Colonic mucosa (tissue), 4 donors: Measurements from ENCODE around the gene SMAP2. TPM values are rescaled to one million over a fixed set of nuclear protein-coding genes. Genes with fewer than 3 reads are reported as not detected.

ENCODE experiments used
- DNase-seq: peaks from one replicate; pipeline ENCODE4 v3.0.0-alpha.2; 2020
- H3K27ac ChIP-seq: fragments of 200-600 bp; one replicate; pipeline ENCODE4 v1.8.0; 2021
- H3K27me3 ChIP-seq: fragments of 200-600 bp; one replicate; pipeline ENCODE4 v1.8.0; 2021
- H3K36me3 ChIP-seq: fragments of 200-600 bp; one replicate; pipeline ENCODE4 v1.8.0; 2021
- H3K4me1 ChIP-seq: fragments of 200-600 bp; one replicate; pipeline ENCODE4 v1.8.0; 2021; ENCODE audit warnings: mild to moderate bottlenecking
- H3K4me3 ChIP-seq: fragments of 200-600 bp; one replicate; pipeline ENCODE4 v1.8.0; 2021
- H3K9ac ChIP-seq, 2 donors: one replicate each; pipeline ENCODE4 v1.7.0; 2013; ENCODE audit warnings: control low read depth in 2 of 2, low read depth in 2 of 2, low read length in 2 of 2
- H3K9me3 ChIP-seq: fragments of 200-600 bp; one replicate; pipeline ENCODE4 v1.8.0; 2021
- intact Hi-C: fragments of 100-400 bp; cut with DNase I; formaldehyde crosslinking; loops from one replicate; pipeline ENCODE4 v1.14.1; 2022
- total RNA-seq, 2 donors: library from RNA; stranded (reverse); fragmentation: NEBNext Ultra II Directional in 1 of 2; extraction: Animal tissue kit (Norgen Biotek cat#: 25700) in 1 of 2; gene quantifications; one replicate each; pipeline ENCODE4 v1.2.1, GENCODE V29; 2021
- TF ChIP-seq, protein P1 (sequence below): fragments of 200-600 bp; IDR thresholded peaks from one replicate; pipeline ENCODE4 v1.8.0; 2022; ENCODE audit warnings: antibody characterized with exemption, mild to moderate bottlenecking
- donor health status: healthy.
- donor health status: DM: no; HTN: no; CAD: no.
- donor health status: DM: no; HTN: no; CAD: no.

SMAP2 gene
- total RNA-seq, 2 donors from 2014 or later, result 25.9 to 31.5 TPM

DNA sequence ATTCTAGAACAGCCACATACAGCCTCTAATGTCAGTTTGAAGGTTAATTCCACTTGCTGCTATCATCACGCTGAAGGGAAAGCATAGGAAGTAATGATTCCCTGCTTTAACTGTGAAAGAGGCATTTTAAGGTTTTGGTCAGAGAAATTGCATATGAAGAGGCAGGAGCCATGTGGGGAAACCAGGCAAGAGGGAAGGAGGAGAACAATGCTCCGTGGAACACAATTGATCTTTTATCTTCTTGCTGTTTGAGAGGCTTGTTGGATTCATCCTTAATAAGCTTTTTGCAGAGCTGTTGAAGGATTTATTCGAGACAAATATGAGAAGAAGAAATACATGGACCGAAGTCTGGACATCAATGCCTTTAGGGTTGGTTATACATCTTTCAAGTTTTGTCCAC is 35.9 kb downstream of the SMAP2 start:
- TF ChIP-seq, protein P1, sequence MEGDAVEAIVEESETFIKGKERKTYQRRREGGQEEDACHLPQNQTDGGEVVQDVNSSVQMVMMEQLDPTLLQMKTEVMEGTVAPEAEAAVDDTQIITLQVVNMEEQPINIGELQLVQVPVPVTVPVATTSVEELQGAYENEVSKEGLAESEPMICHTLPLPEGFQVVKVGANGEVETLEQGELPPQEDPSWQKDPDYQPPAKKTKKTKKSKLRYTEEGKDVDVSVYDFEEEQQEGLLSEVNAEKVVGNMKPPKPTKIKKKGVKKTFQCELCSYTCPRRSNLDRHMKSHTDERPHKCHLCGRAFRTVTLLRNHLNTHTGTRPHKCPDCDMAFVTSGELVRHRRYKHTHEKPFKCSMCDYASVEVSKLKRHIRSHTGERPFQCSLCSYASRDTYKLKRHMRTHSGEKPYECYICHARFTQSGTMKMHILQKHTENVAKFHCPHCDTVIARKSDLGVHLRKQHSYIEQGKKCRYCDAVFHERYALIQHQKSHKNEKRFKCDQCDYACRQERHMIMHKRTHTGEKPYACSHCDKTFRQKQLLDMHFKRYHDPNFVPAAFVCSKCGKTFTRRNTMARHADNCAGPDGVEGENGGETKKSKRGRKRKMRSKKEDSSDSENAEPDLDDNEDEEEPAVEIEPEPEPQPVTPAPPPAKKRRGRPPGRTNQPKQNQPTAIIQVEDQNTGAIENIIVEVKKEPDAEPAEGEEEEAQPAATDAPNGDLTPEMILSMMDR, result no peak
- H3K4me3 ChIP-seq, result no peak overlapping the region
- no peaks in the 10 kb centered on the region for H3K9me3 ChIP-seq
- no peak overlapping the region for H3K9ac ChIP-seq
- no peak for DNase-seq
- peaks cover 5% of the 10 kb centered on the region for H3K36me3 ChIP-seq
- intact Hi-C loops, result no loop called here
- H3K4me1 ChIP-seq, result no peaks in the 10 kb centered on the region
- no peaks in the 10 kb centered on the region for H3K27me3 ChIP-seq
- no peak overlapping the region for H3K27ac ChIP-seq

DNA sequence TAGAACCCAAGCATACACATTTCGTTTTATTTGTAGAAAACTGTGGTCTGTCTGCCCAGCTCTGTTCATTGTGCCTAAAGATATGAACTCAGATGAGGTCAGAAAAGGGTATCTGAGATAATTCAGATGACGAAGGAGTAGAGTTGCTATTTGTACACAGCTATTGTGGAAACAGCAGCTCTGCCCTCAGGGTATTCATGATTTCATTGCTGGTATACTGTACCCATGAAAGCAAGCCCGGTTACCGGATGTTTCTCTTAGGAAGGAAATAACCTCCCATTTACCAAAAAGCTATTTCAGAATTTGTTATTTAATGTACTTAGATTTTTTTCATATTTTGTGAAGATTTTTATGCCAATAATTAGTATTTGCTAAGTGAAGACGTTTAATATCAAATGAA is 37.8 kb downstream of the SMAP2 start:
- H3K4me3 ChIP-seq, result no peak overlapping the region
- TF ChIP-seq, protein P1, result no peak
- H3K9me3 ChIP-seq, result no peaks in the 10 kb centered on the region
- H3K4me1 ChIP-seq, result no peaks in the 10 kb centered on the region
- no peaks in the 10 kb centered on the region for H3K27me3 ChIP-seq
- peaks cover 5% of the 10 kb centered on the region for H3K36me3 ChIP-seq
- no peak overlapping the region for H3K27ac ChIP-seq
- DNase-seq, result no peak
- no peak overlapping the region for H3K9ac ChIP-seq
- intact Hi-C loops, result no loop called here

DNA sequence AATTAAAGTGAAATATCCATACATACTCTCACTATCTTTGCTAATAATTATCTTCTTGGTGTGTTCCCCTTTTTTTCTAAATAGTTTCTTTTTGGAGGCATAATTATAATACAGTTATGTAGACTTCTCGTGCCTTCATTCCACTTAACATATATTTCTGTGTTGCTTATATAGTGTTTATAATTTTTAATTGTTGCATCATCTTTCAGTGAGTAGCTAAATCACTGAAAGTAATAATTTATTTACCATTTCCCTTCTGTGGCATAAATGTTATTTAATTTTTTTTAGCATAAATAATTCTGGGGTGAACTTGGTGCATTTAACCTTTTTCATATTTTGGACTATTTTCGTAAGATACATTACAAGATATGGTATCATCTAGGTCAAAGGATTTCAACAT is 38.3 kb downstream of the SMAP2 start:
- no peak for DNase-seq
- intact Hi-C loops, result no loop called here
- Histone ChIP-seq H3K36me3 (peaks cover 5% of the 10 kb centered on the region), H3K9ac (no peak overlapping the region), H3K27ac (no peak overlapping the region), H3K4me3 (no peak overlapping the region), H3K4me1 (no peaks in the 10 kb centered on the region), H3K27me3 (no peaks in the 10 kb centered on the region), H3K9me3 (no peaks in the 10 kb centered on the region)
- TF ChIP-seq, protein P1, result no peak

DNA sequence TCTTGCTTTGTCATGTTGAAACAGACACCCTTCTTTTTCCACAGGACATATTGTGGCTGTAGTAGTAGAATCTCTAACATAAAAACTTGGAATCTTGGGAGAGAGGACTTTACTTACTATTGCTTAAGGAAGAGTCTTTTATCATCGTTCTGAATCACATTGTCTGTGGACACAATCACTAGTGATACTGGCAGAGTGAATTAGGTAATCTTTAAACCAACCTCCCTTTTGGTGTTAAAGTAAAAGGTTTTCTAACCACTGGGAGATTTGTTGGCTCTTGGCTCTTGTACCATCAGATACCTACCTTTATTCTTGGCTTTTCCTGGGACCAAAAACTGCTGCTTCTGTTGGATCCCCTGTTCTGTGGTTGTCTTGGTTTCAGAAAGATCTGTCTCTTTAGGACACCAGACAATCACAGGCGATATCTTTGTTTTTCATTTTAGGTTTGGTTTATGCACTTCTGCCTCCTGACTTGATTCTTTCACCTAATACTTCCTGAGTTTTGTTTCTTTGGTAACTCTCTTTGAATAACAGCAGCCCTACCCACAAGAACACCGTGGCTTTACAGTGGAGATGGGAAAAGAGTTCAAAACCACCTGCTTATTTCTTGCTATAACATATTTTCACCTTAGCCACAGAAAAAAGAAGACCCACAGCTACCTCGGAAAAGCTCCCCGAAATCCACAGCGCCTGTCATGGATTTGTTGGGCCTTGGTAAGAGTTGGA is 40.2 kb downstream of the SMAP2 start:
- intact Hi-C loops, result no loop called here
- TF ChIP-seq, protein P1, result no peak
- no peak for DNase-seq
- Histone ChIP-seq H3K36me3 (peaks cover 5% of the 10 kb centered on the region), H3K27ac (no peak overlapping the region), H3K9ac (no peak overlapping the region), H3K4me3 (no peak overlapping the region), H3K4me1 (no peaks in the 10 kb centered on the region), H3K9me3 (no peaks in the 10 kb centered on the region), H3K27me3 (no peaks in the 10 kb centered on the region)

DNA sequence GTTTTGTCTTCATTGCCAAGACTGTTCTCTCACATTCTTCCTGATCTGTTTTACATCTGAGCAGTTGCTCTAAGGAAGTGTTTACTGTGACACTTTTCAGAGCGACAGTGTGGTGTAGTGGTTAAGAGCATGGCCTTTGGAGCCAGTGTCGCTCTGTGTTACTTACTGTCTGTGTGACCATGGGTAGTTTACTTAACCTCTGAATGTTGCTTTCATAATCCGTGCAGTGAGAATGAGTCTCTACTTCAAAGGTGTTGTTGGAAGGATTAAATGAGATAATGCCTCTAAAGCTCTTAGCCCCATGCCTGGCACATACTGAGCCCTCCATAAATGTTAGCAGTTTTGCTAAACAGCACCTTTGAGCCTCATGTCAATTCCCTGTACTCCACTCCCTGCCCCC is 40.8 kb downstream of the SMAP2 start:
- TF ChIP-seq, protein P1, result no peak
- Histone ChIP-seq H3K36me3 (peaks cover 5% of the 10 kb centered on the region), H3K27ac (no peak overlapping the region), H3K4me1 (no peaks in the 10 kb centered on the region), H3K4me3 (no peak overlapping the region), H3K27me3 (no peaks in the 10 kb centered on the region), H3K9ac (no peak overlapping the region), H3K9me3 (no peaks in the 10 kb centered on the region)
- no peak for DNase-seq
- intact Hi-C loops, result no loop called here
